H1 (cell line): ENCODE measurements around the gene PES1. TPM values are rescaled to one million over a fixed set of nuclear protein-coding genes. Genes with fewer than 3 reads are reported as not detected.

Experiments used
- CTCF ChIA-PET: fragments of 300-600 bp; sonication (Branson Sonifier 250); formaldehyde crosslinking; loops from one replicate; lab custom pipeline; 2021; ENCODE audit not compliant: partially characterized antibody; lab: Charles Lee
- POLR2A ChIA-PET: fragments of 300-600 bp; sonication (Branson Sonifier 250); formaldehyde crosslinking; loops from one replicate; lab custom pipeline; 2021; ENCODE audit warnings: inconsistent platforms; ENCODE audit not compliant: partially characterized antibody; lab: Charles Lee
- DNase-seq, 2 experiments: peaks; one replicate each; pipeline versions ENCODE4 v3.0.0 to v3.0.0-alpha.2; 2010 to 2022; ENCODE audit warnings: low spot score in 2 of 2, low read depth in 1 of 2, mixed read lengths in 1 of 2
- FAIRE-seq: peaks from 2 replicates; lab custom pipeline; 2011; peaks lifted over from hg19 to GRCh38; lab: Jason Lieb, UNC
- H2AFZ ChIP-seq: 2 replicates; pipeline ENCODE4 v1.8.1; 2012; ENCODE audit warnings: low read length, inconsistent platforms
- H2AK5ac ChIP-seq: 2 replicates; pipeline ENCODE4 v1.6.1; 2013; ENCODE audit warnings: low read depth, low read length
- H2BK120ac ChIP-seq: replicated peaks from 2 replicates; pipeline ENCODE3; 2013; ENCODE audit warnings: low read depth, low read length, inconsistent platforms
- H2BK12ac ChIP-seq: 2 replicates; pipeline ENCODE4 v1.6.1; 2013; ENCODE audit warnings: low read depth, low read length
- H2BK15ac ChIP-seq: 2 replicates; pipeline ENCODE4 v1.6.1; 2013; ENCODE audit warnings: low read length
- H2BK20ac ChIP-seq: 2 replicates; pipeline ENCODE4 v1.6.1; 2013; ENCODE audit warnings: low read length
- H2BK5ac ChIP-seq: 2 replicates; pipeline ENCODE4 v1.6.1; 2013; ENCODE audit warnings: low read depth, low read length
- H3K14ac ChIP-seq: 2 replicates; pipeline ENCODE4 v1.6.1; 2013; ENCODE audit warnings: inconsistent platforms; ENCODE audit not compliant: insufficient read length
- H3K18ac ChIP-seq: 2 replicates; pipeline ENCODE4 v1.6.1; 2013; ENCODE audit warnings: low read length; ENCODE audit errors: extremely low read depth
- H3K23ac ChIP-seq: 2 replicates; pipeline ENCODE4 v1.6.1; 2013; ENCODE audit warnings: inconsistent platforms; ENCODE audit not compliant: insufficient read length
- H3K23me2 ChIP-seq: 2 replicates; pipeline ENCODE4 v1.6.1; 2013; ENCODE audit warnings: low read depth, low read length
- H3K27ac ChIP-seq: 2 replicates; pipeline ENCODE4 v1.6.1; 2011; ENCODE audit warnings: low read depth, low read length, inconsistent platforms
- H3K27me3 ChIP-seq, 4 experiments: replicated peaks in 1 of 4; 1 replicate in 1 of 4; 2 replicates in 3 of 4; pipeline versions ENCODE4 v1.6.1 to v1.8.1; 2011 to 2013; ENCODE audit warnings: low read length in 3 of 4, mild to moderate bottlenecking in 3 of 4, inconsistent platforms in 2 of 4, mixed read lengths in 2 of 4, moderate library complexity in 1 of 4; ENCODE audit not compliant: control insufficient read depth in 3 of 4, insufficient read depth in 3 of 4; ENCODE audit errors: extremely low read depth in 1 of 4
- H3K36me3 ChIP-seq, 4 experiments: 2 replicates each; pipeline versions ENCODE4 v1.6.1 to v1.8.1; 2011 to 2013; ENCODE audit warnings: mild to moderate bottlenecking in 4 of 4, low read length in 3 of 4, moderate library complexity in 2 of 4, control low read depth in 1 of 4, inconsistent platforms in 1 of 4; ENCODE audit not compliant: insufficient read depth in 4 of 4, control insufficient read depth in 2 of 4
- H3K4ac ChIP-seq: replicated peaks from 2 replicates; pipeline ENCODE3; 2013; ENCODE audit warnings: low read length, low read depth, mixed read lengths, inconsistent platforms; ENCODE audit not compliant: insufficient read length
- H3K4me1 ChIP-seq, 4 experiments: replicated peaks in 1 of 4; 1 replicate in 1 of 4; 2 replicates in 3 of 4; pipeline versions ENCODE4 v1.6.1 to v1.8.1; 2011 to 2013; ENCODE audit warnings: low read length in 3 of 4, inconsistent platforms in 2 of 4, mixed read lengths in 1 of 4; ENCODE audit not compliant: insufficient read depth in 4 of 4, control insufficient read depth in 3 of 4
- H3K4me2 ChIP-seq, 2 experiments: 2 replicates each; pipeline versions ENCODE4 v1.6.1 to v1.8.1; 2011 to 2013; ENCODE audit warnings: low read depth in 2 of 2, low read length in 2 of 2, control low read depth in 1 of 2, inconsistent platforms in 1 of 2, mild to moderate bottlenecking in 1 of 2; ENCODE audit not compliant: insufficient read depth in 1 of 2
- H3K4me3 ChIP-seq, 4 experiments: fragments of 200-600, 300-600 bp in 1 of 4; sonication (generic), shearing (Covaris generic), sonication (Bioruptor Twin) in 1 of 4; 2 replicates each; pipeline versions ENCODE4 v1.5.1 to v1.8.1; 2011 to 2016; ENCODE audit warnings: low read length in 4 of 4, low read depth in 3 of 4, control low read depth in 2 of 4, inconsistent platforms in 2 of 4, mild to moderate bottlenecking in 2 of 4, mixed read lengths in 1 of 4, moderate library complexity in 1 of 4; ENCODE audit not compliant: insufficient read depth in 2 of 4; ENCODE audit errors: extremely low read depth in 1 of 4
- H3K56ac ChIP-seq: replicated peaks from 2 replicates; pipeline ENCODE3; 2013; ENCODE audit warnings: low read depth, mild to moderate bottlenecking, mixed read lengths, low read length, inconsistent platforms; ENCODE audit not compliant: insufficient read length
- H3K79me1 ChIP-seq: 2 replicates; pipeline ENCODE4 v1.6.1; 2013; ENCODE audit warnings: low read depth, low read length, control low read depth
- H3K79me2 ChIP-seq, 2 experiments: 2 replicates each; pipeline versions ENCODE4 v1.6.1 to v1.8.1; 2012 to 2013; ENCODE audit warnings: low read length in 2 of 2, mild to moderate bottlenecking in 2 of 2, inconsistent platforms in 1 of 2; ENCODE audit not compliant: insufficient read depth in 2 of 2, control insufficient read depth in 1 of 2
- H3K9ac ChIP-seq, 4 experiments: replicated peaks in 1 of 4; 1 replicate in 1 of 4; 2 replicates in 3 of 4; pipeline versions ENCODE4 v1.6.1 to v1.8.1; 2011 to 2013; ENCODE audit warnings: low read depth in 3 of 4, low read length in 3 of 4, control low read depth in 2 of 4, mild to moderate bottlenecking in 2 of 4, moderate library complexity in 2 of 4, inconsistent platforms in 1 of 4; ENCODE audit errors: extremely low read depth in 1 of 4
- H3K9me3 ChIP-seq, 2 experiments: 2 replicates each; pipeline versions ENCODE4 v1.6.1 to v1.8.1; 2012 to 2013; ENCODE audit warnings: mild to moderate bottlenecking in 2 of 2, moderate library complexity in 2 of 2, control low read depth in 1 of 2, inconsistent platforms in 1 of 2, low read depth in 1 of 2, low read length in 1 of 2, mixed read lengths in 1 of 2; ENCODE audit not compliant: insufficient read depth in 2 of 2
- H4K20me1 ChIP-seq, 2 experiments: replicated peaks in 1 of 2; 2 replicates each; pipeline versions ENCODE3 to v1.8.1; 2011 to 2013; ENCODE audit warnings: inconsistent platforms in 2 of 2, low read length in 2 of 2, mild to moderate bottlenecking in 1 of 2; ENCODE audit not compliant: insufficient read depth in 2 of 2, control insufficient read depth in 1 of 2
- H4K5ac ChIP-seq: 2 replicates; pipeline ENCODE4 v1.6.1; 2013; ENCODE audit warnings: low read length, low read depth, mixed read lengths, inconsistent platforms; ENCODE audit not compliant: insufficient read length
- H4K8ac ChIP-seq: 2 replicates; pipeline ENCODE4 v1.8.0; 2013; ENCODE audit warnings: mild to moderate bottlenecking, moderate library complexity, low read length, inconsistent platforms; ENCODE audit not compliant: insufficient read depth; ENCODE audit errors: extremely low read depth
- H4K91ac ChIP-seq: replicated peaks from 2 replicates; pipeline ENCODE3; 2013; ENCODE audit warnings: low read length, mixed read lengths, inconsistent platforms; ENCODE audit not compliant: insufficient read length
- BCL11A ChIP-seq, 2 experiments: IDR thresholded peaks; one replicate each; pipeline ENCODE4 v1.6.1; 2011; ENCODE audit warnings: low read depth in 2 of 2, low read length in 2 of 2, mild to moderate bottlenecking in 2 of 2
- CHD1 ChIP-seq: IDR thresholded peaks from 2 replicates; pipeline ENCODE4 v1.6.1; 2012; ENCODE audit warnings: low read depth, low read length, improper control_type of control experiment
- CREB1 ChIP-seq: IDR thresholded peaks from 2 replicates; pipeline ENCODE4 v1.6.1; 2012; ENCODE audit warnings: inconsistent platforms
- CTCF ChIP-seq, 3 experiments: IDR thresholded peaks; 1 replicate in 2 of 3; 2 replicates in 1 of 3; pipeline versions ENCODE4 v1.5.1 to v1.6.1; 2011; ENCODE audit warnings: low read length in 3 of 3, mild to moderate bottlenecking in 3 of 3, inconsistent platforms in 2 of 3, low read depth in 1 of 3, moderate library complexity in 1 of 3; ENCODE audit not compliant: insufficient read depth in 1 of 3; ENCODE audit errors: control extremely low read depth in 1 of 3
- EGR1 ChIP-seq: IDR thresholded peaks from 2 replicates; pipeline ENCODE4 v1.6.1; 2011; ENCODE audit warnings: low read depth, low read length, borderline replicate concordance
- JUND ChIP-seq: IDR thresholded peaks from 2 replicates; pipeline ENCODE4 v1.6.1; 2011; ENCODE audit warnings: mild to moderate bottlenecking, improper control_type of control experiment, low read length
- MAX ChIP-seq: IDR thresholded peaks from 2 replicates; pipeline ENCODE4 v1.6.1; 2012; ENCODE audit warnings: inconsistent platforms
- POLR2A ChIP-seq, 2 experiments: IDR thresholded peaks; 1 replicate in 1 of 2; 2 replicates in 1 of 2; pipeline ENCODE4 v1.6.1; 2011; ENCODE audit warnings: low read depth in 2 of 2, low read length in 2 of 2, mild to moderate bottlenecking in 2 of 2; ENCODE audit errors: control extremely low read depth in 1 of 2
- RBBP5 ChIP-seq: IDR thresholded peaks from 2 replicates; pipeline ENCODE4 v1.7.1; 2012; ENCODE audit warnings: low read depth, mild to moderate bottlenecking, inconsistent platforms, low read length, moderate library complexity, borderline replicate concordance
- RFX5 ChIP-seq: IDR thresholded peaks from 2 replicates; pipeline ENCODE4 v1.6.1; 2011; ENCODE audit warnings: low read depth, low read length, improper control_type of control experiment, borderline replicate concordance
- RXRA ChIP-seq: IDR thresholded peaks from 2 replicates; pipeline ENCODE4 v1.6.1; 2011; ENCODE audit warnings: low read depth, mild to moderate bottlenecking, low read length, moderate library complexity; ENCODE audit not compliant: insufficient read depth
- SP1 ChIP-seq: IDR thresholded peaks from 2 replicates; pipeline ENCODE4 v1.6.1; 2011; ENCODE audit warnings: low read depth, low read length
- TAF1 ChIP-seq: IDR thresholded peaks from 2 replicates; pipeline ENCODE4 v1.6.1; 2011; ENCODE audit warnings: mild to moderate bottlenecking, low read depth, low read length
- WGBS, 2 experiments: shearing (Covaris generic) in 1 of 2; methylation state at CpG; one replicate each; pipeline versions ENCODE4 v1.1.6 to v1.1.7; 2013 to 2015; ENCODE audit warnings: low lambda C conversion rate in 2 of 2, mixed read lengths in 2 of 2, inconsistent platforms in 1 of 2, low coverage in 1 of 2, missing lambda C conversion rate in 1 of 2; ENCODE audit not compliant: insufficient replicate concordance in 2 of 2, insufficient coverage in 1 of 2, insufficient read length in 1 of 2; ENCODE audit errors: extremely low coverage in 1 of 2, missing lambda C conversion rate in 1 of 2; 5-methylcytosine and 5-hydroxymethylcytosine counted together
- polyA plus RNA-seq, 7 experiments: library from polyadenylated mRNA; depleted of rRNA in 3 of 7; stranded (reverse) in 5 of 7; unstranded in 2 of 7; fragments of >200 nt in 5 of 7; fragments of 200-250 nt in 2 of 7; gene quantifications; 1 replicate in 5 of 7; 2 replicates in 1 of 7; 4 replicates in 1 of 7; pipeline versions ENCODE4 v1.2.1 to v1.2.3, GENCODE V29; 2011 to 2013; ENCODE audit warnings: missing spikeins in 2 of 7, mixed read lengths in 2 of 7
- total RNA-seq: library from RNA; stranded (reverse); fragmentation: NEBNext Ultra II Directional; extraction: Animal tissue kit (Norgen Biotek cat#: 25700); gene quantifications from 2 replicates; pipeline ENCODE4 v1.2.1, GENCODE V29; 2021

PES1 gene
- total and polyA plus RNA-seq, 2 of the 8 experiments (the other 6 are each of a cell fraction or from before 2014, with no cell fraction given): 121 to 191 TPM

GRCh38 chr22:30582051-30582450 lies 9.7 kb downstream of the PES1 start:
- no peak overlapping the region for H2AFZ ChIP-seq
- H3K14ac ChIP-seq: no peak overlapping the region
- H3K9me3 ChIP-seq: no peaks in the 10 kb centered on the region
- H2BK5ac ChIP-seq: no peak overlapping the region
- H4K20me1 ChIP-seq: peaks cover 9 to 28% of the 10 kb centered on the region in 2 experiments
- no peak overlapping the region for H3K4me2 ChIP-seq
- ChIA-PET CTCF (interaction anchor here (1.1 to 1.5 kb wide), 4 partner anchors 11 to 53 kb away, joined by 3 to 6 read pairs (median 4); no protein-coding TSS in a partner anchor), POLR2A (interaction anchor here (0.6 to 3.4 kb wide), 4 partner anchors 8 to 227 kb away, joined by 3 to 21 read pairs (median 6); partner anchors contain the start of gene PES1)
- 89% methylated on average over 6 of the region's 6 CpGs; no CpG with 5 or more reads in 1 of the 2 experiments for WGBS, 2 experiments
- no peak overlapping the region for H4K8ac ChIP-seq
- H3K4ac ChIP-seq: no peak overlapping the region
- no peak overlapping the region for H2BK20ac ChIP-seq
- H2AK5ac ChIP-seq: no peak overlapping the region
- no peaks in the 10 kb centered on the region for H3K79me2 ChIP-seq
- H4K5ac ChIP-seq: no peak overlapping the region
- H3K27me3 ChIP-seq: no peaks in the 10 kb centered on the region
- H3K23me2 ChIP-seq: no peaks in the 10 kb centered on the region
- no peak overlapping the region for H2BK15ac ChIP-seq
- no peaks in the 10 kb centered on the region; the same call in 1 of the 2 replicates for H3K79me1 ChIP-seq
- H3K27ac ChIP-seq: no peak overlapping the region
- H3K9ac ChIP-seq: no peak overlapping the region
- no peaks in the 10 kb centered on the region; a peak in 1 of 7 replicates for H3K4me1 ChIP-seq
- no peak overlapping the region for H4K91ac ChIP-seq
- H3K4me3 ChIP-seq: no peak overlapping the region
- H2BK120ac ChIP-seq: no peak overlapping the region
- H3K23ac ChIP-seq: no peak overlapping the region
- H3K56ac ChIP-seq: no peak overlapping the region
- DNase-seq: no peak
- peaks cover 43 to 85% (median 75%) of the 10 kb centered on the region in 4 experiments for H3K36me3 ChIP-seq
- FAIRE-seq: no peak
- H3K18ac ChIP-seq: no peak overlapping the region
- H2BK12ac ChIP-seq: no peak overlapping the region
- TF ChIP-seq CREB1 (no peak), RBBP5 (no peak), CTCF (IDR thresholded peaks at IDR 0.05; ENCODE audit: control extremely low read depth in 1 of 3, insufficient read depth in 1 of 3, low read depth in 1 of 3, low read length in 3 of 3) (no peak), EGR1 (no peak), BCL11A (IDR thresholded peaks at IDR 0.05; ENCODE audit: low read depth in 2 of 2, low read length in 2 of 2) (no peak), SP1 (no peak), TAF1 (no peak), CHD1 (no peak), POLR2A (IDR thresholded peaks at IDR 0.05; ENCODE audit: control extremely low read depth in 1 of 2, low read depth in 2 of 2, low read length in 2 of 2) (no peak), JUND (no peak), MAX (no peak), RFX5 (no peak), RXRA (no peak)
